Mesothelial cell of epicardium (in vitro differentiated cells): ENCODE results near the gene HECW1. TPM values are rescaled to one million over a fixed set of nuclear protein-coding genes. Genes with fewer than 3 reads are reported as not detected.

ENCODE experiments used
- DNase-seq, 2 experiments: peaks; one replicate each; pipeline ENCODE4 v3.0.0; 2021; ENCODE audit warnings: low spot score in 2 of 2; ENCODE audit not compliant: unreplicated experiment in 2 of 2
- H3K27ac Mint-ChIP-seq: 2 replicates; pipeline ENCODE4 v1.8.0; 2021; ENCODE audit warnings: mixed read lengths
- H3K27me3 Mint-ChIP-seq: 2 replicates; pipeline ENCODE4 v1.8.0; 2021; ENCODE audit warnings: low read depth, mixed read lengths
- H3K36me3 Mint-ChIP-seq: 2 replicates; pipeline ENCODE4 v1.8.0; 2021; ENCODE audit warnings: mixed read lengths
- H3K4me1 Mint-ChIP-seq: 2 replicates; pipeline ENCODE4 v1.8.0; 2021; ENCODE audit warnings: mixed read lengths
- H3K4me3 Mint-ChIP-seq: 2 replicates; pipeline ENCODE4 v1.8.0; 2021; ENCODE audit warnings: mild to moderate bottlenecking, moderate library complexity, mixed read lengths
- H3K9me3 Mint-ChIP-seq: 2 replicates; pipeline ENCODE4 v1.8.0; 2021; ENCODE audit warnings: mixed read lengths
- total RNA-seq: library from RNA; stranded (reverse); gene quantifications from 3 replicates; pipeline ENCODE4 v1.2.1, GENCODE V29; 2021
- TF ChIP-seq, protein P1 (sequence below): fragments of 200-600 bp; sonication (generic); IDR thresholded peaks from one replicate; pipeline ENCODE4 v1.5.0; 2021; ENCODE audit warnings: antibody characterized with exemption; ENCODE audit not compliant: unreplicated experiment

The HECW1 gene
- total RNA-seq, 1 donor from 2014 or later: 1.4 TPM

DNA sequence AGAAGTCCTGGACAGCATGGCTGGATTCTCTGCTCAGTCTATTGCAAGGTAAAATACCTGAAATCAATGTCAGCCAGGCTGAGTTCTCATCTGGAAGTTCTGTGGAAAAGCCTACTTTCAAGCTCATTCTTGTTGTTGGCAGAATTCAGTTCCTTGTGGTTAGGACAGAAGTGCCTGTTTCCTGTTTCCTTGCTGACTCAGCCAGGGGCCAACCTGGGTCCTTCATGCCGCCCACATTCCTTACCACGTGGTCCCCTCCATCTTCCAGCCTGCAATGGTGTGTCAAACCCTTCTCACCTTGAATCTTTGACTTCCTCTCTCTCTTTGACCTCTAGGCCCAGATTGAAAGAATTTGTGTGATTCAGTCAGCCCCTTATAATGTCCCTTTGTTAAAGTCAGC, 273.4 kb downstream of the HECW1 start:
- no peak for DNase-seq

DNA sequence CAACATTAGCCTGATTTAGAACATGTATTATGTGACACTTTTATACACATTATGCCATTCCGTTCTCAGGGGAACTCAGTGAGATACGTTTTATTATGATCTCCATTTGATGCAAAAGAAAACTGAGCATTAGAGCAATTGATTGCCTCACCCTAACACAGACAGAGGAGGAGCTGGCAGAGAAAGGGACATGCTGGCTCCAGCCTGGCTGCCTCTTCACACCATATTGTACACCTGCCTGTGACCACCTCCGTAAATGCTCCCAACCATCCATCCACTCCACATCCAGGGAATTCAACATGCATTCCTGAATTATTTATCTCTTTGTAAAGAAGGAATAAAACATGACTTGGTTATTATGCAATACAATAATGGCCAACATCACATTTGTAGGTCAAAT, 275.5 kb downstream of the HECW1 start:
- TF ChIP-seq, protein P1, sequence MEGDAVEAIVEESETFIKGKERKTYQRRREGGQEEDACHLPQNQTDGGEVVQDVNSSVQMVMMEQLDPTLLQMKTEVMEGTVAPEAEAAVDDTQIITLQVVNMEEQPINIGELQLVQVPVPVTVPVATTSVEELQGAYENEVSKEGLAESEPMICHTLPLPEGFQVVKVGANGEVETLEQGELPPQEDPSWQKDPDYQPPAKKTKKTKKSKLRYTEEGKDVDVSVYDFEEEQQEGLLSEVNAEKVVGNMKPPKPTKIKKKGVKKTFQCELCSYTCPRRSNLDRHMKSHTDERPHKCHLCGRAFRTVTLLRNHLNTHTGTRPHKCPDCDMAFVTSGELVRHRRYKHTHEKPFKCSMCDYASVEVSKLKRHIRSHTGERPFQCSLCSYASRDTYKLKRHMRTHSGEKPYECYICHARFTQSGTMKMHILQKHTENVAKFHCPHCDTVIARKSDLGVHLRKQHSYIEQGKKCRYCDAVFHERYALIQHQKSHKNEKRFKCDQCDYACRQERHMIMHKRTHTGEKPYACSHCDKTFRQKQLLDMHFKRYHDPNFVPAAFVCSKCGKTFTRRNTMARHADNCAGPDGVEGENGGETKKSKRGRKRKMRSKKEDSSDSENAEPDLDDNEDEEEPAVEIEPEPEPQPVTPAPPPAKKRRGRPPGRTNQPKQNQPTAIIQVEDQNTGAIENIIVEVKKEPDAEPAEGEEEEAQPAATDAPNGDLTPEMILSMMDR: no peak
- Mint-ChIP-seq H3K4me3 (no peak overlapping the region), H3K27ac (no peak overlapping the region), H3K36me3 (no peaks in the 10 kb centered on the region), H3K27me3 (peaks cover 10% of the 10 kb centered on the region), H3K4me1 (peaks cover 16% of the 10 kb centered on the region), H3K9me3 (peaks cover 6% of the 10 kb centered on the region)
- DNase-seq: no peak

More for the DNA sequence above, 273.4 kb downstream of the HECW1 start:
- no peak overlapping the region for H3K4me3 Mint-ChIP-seq
- H3K4me1 Mint-ChIP-seq: peaks cover 13% of the 10 kb centered on the region
- TF ChIP-seq, protein P1: no peak
- H3K27me3 Mint-ChIP-seq: peaks cover 8% of the 10 kb centered on the region
- no peak overlapping the region for H3K27ac Mint-ChIP-seq
- H3K36me3 Mint-ChIP-seq: no peaks in the 10 kb centered on the region
- peaks cover 6% of the 10 kb centered on the region for H3K9me3 Mint-ChIP-seq

DNA sequence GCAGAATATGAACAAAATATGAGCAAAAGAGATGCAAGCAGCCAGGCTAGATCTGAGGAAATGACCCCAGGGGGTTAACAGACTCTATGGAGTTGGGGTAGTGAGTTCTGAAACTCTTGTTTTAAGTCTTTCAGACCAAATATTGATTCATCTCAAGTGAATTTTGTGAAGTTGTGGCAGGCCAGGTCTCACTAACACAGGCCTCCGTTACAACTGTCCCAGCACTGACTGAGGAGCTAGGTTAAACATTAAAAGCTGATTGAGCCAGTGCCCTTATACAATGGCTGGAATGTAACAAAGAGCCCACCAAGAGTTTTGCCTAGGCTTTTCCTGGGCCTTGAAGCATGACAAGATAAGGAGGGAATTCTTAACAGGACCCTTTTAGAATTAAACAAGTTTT, 278.1 kb downstream of the HECW1 start:
- TF ChIP-seq, protein P1: no peak
- Mint-ChIP-seq H3K27me3 (peaks cover 6% of the 10 kb centered on the region), H3K36me3 (peaks cover 2% of the 10 kb centered on the region), H3K4me3 (no peak overlapping the region), H3K4me1 (peaks cover 25% of the 10 kb centered on the region), H3K27ac (no peak overlapping the region), H3K9me3 (peaks cover 13% of the 10 kb centered on the region)
- DNase-seq: no peak

DNA sequence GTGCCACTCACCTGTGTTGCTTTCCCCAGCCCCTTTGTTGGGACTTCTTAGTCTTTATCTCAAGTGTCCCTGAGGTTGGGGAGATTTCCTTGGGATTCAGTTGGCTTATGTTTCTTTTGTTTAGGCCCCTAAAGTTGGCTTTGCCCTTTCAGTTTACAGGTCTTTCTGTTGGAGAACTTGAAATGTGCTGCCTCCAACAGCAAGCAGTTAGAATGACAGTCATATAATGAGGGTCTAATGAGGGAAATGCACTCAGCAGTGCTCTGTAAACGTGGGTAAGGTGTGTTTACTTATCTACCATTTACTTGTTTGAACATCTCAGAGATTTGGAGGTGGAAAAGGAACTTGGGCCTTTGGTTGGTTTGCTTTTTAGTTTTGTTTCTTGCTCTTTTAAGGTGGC, 279.1 kb downstream of the HECW1 start:
- Mint-ChIP-seq H3K9me3 (peaks cover 8% of the 10 kb centered on the region), H3K36me3 (peaks cover 2% of the 10 kb centered on the region), H3K27ac (peak overlapping the region; percentile 3), H3K4me1 (peaks cover 26% of the 10 kb centered on the region), H3K4me3 (no peak overlapping the region), H3K27me3 (peaks cover 13% of the 10 kb centered on the region)
- DNase-seq: no peak
- TF ChIP-seq, protein P1: no peak

DNA sequence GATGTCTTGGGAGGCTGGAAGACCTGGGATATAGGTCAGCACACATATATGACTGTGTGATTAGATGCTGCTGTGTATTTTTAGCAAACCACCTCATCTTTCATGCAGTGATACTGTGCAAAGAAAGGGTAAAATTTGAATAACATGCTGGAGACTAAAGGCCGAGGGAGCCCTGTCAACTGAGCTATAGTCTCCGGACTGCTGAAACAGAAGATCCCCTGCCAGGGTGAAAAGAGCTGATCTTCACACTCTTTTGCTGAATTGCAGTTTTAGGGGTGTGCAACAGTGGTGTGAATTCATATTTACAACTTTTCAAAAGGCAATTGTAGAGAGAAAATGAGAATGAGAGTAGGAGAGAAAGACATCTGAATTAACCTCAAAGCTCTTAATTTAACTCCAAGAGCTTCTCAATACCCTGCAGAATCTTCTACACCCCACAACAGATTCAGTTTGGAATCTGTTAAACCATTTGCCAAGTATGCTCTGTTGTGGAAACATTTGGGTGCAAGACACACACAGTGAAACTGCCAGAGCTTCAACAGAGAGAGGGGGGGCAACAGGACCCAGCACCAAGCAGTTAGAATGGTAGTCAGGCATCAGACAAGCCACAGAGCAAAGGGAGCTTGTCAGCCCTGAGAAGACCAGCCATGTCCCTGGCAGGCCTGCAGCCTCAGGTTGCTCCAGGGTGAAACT, 280.3 kb downstream of the HECW1 start:
- Mint-ChIP-seq H3K27ac (no peak overlapping the region), H3K4me1 (peaks cover 18% of the 10 kb centered on the region), H3K4me3 (no peak overlapping the region), H3K27me3 (peaks cover 23% of the 10 kb centered on the region), H3K9me3 (peaks cover 8% of the 10 kb centered on the region), H3K36me3 (peaks cover 2% of the 10 kb centered on the region)
- TF ChIP-seq, protein P1: no peak
- DNase-seq: no peak
